MM.1S (cell line): ENCODE results near the gene NIP7.

Source experiments
- DNase-seq: peaks from one replicate; pipeline ENCODE4 v3.0.0-alpha.2; 2015
- H2AFZ ChIP-seq: fragments of 300-600 bp; sonication (generic); 2 replicates; pipeline ENCODE4 v1.6.0; 2016; ENCODE audit warnings: antibody characterized with exemption, low read length
- H3F3A ChIP-seq: fragments of 300-600 bp; sonication (generic); 2 replicates; pipeline ENCODE4 v1.6.1; 2016; ENCODE audit warnings: mild to moderate bottlenecking, antibody characterized with exemption, low read length, moderate library complexity, mixed read lengths; ENCODE audit not compliant: insufficient read depth
- H3K27ac ChIP-seq: fragments of 300-600 bp; sonication (generic); 2 replicates; pipeline ENCODE4 v1.5.1; 2016; ENCODE audit warnings: mild to moderate bottlenecking, low read length
- H3K27me3 ChIP-seq: fragments of 300-600 bp; sonication (generic); replicated peaks from 2 replicates; pipeline ENCODE4 v1.6.0; 2016; ENCODE audit warnings: low read length; ENCODE audit not compliant: insufficient read depth
- H3K36me3 ChIP-seq: fragments of 300-600 bp; sonication (generic); replicated peaks from 2 replicates; pipeline ENCODE4 v1.6.1; 2016; ENCODE audit warnings: mild to moderate bottlenecking, low read length, mixed read lengths; ENCODE audit not compliant: insufficient read depth
- H3K4me1 ChIP-seq: fragments of 300-600 bp; sonication (generic); 2 replicates; pipeline ENCODE4 v1.6.1; 2016; ENCODE audit warnings: low read length, mixed read lengths
- H3K4me2 ChIP-seq: fragments of 300-600 bp; sonication (generic); 2 replicates; pipeline ENCODE4 v1.6.0; 2016; ENCODE audit warnings: low read depth, low read length
- H3K4me3 ChIP-seq: fragments of 300-600 bp; sonication (generic); 2 replicates; pipeline ENCODE4 v1.5.1; 2016; ENCODE audit warnings: low read length, mixed read lengths
- H3K79me2 ChIP-seq: fragments of 300-600 bp; sonication (generic); 2 replicates; pipeline ENCODE4 v1.6.1; 2016; ENCODE audit warnings: mixed run types, low read length, mixed read lengths
- H3K9ac ChIP-seq: fragments of 300-600 bp; sonication (generic); 2 replicates; pipeline ENCODE4 v1.6.1; 2016; ENCODE audit warnings: low read length, mixed read lengths
- H3K9me2 ChIP-seq: fragments of 300-600 bp; sonication (generic); replicated peaks from 2 replicates; pipeline ENCODE4 v1.6.1; 2016; ENCODE audit warnings: mild to moderate bottlenecking, low read length, mixed read lengths; ENCODE audit not compliant: insufficient read depth
- H3K9me3 ChIP-seq: fragments of 300-600 bp; sonication (generic); replicated peaks from 2 replicates; pipeline ENCODE4 v1.6.1; 2016; ENCODE audit warnings: mild to moderate bottlenecking, low read length, mixed read lengths; ENCODE audit not compliant: insufficient read depth
- H4K20me1 ChIP-seq: fragments of 300-600 bp; sonication (generic); 2 replicates; pipeline ENCODE4 v1.6.1; 2016; ENCODE audit warnings: mild to moderate bottlenecking, low read length, moderate library complexity, mixed read lengths; ENCODE audit not compliant: insufficient read depth
- EZH2 ChIP-seq: fragments of 300-600 bp; sonication (generic); optimal IDR thresholded peaks from 2 replicates; pipeline ENCODE3; 2017; ENCODE audit warnings: low read depth, mild to moderate bottlenecking, antibody characterized with exemption, low read length, mixed read lengths
- EZH2phosphoT487 ChIP-seq: fragments of 300-600 bp; sonication (generic); IDR thresholded peaks from 2 replicates; pipeline ENCODE4 v1.6.1; 2018; ENCODE audit warnings: antibody characterized with exemption, low read length
- TF ChIP-seq, protein P1 (sequence below): fragments of 300-600 bp; sonication (generic); IDR thresholded peaks from 2 replicates; pipeline ENCODE4 v1.5.1; 2016; ENCODE audit warnings: antibody characterized with exemption, low read length, mixed read lengths

NIP7 gene

DNA sequence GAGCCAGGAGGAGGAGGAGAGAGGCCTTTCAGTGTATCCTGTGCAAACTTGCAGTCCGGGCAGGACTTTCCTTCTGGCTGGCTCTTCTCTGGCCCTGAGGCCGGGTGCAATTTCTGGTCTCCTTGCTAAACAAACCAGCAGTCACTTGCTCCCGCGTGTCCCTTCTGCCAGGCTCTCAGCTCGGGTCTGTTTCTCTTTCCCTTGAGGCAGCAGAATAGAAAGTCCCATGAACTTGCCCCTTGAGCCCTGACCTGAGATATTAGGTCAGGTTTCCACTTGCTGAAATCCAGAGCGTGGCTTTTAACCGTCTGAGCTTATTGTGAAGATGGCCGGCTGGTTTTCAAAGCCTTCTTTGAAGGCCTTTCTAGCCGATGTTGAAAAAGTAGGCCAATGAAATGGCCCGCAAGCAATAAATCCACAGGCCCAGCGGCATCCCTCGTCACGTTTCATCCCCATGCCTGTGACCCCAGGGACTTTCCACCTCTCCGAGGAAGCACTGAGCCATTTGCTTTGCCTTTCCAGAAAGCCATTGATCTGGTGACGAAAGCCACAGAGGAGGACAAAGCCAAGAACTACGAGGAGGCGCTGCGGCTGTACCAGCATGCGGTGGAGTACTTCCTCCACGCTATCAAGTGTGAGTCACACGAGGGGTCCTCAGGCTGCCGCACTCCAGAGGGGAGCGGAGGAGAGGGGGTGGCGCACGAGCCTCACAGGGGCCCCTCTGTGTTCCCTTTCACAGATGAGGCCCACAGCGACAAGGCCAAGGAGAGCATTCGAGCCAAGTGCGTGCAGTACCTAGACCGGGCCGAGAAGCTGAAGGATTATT, 23.9 kb upstream of the NIP7 start:
- no peak overlapping the region for H3K9ac ChIP-seq
- H3K4me3 ChIP-seq, result no peak overlapping the region
- H3F3A ChIP-seq, result peaks cover 8% of the 10 kb centered on the region; the same call in 1 of the 2 replicates
- no peaks in the 10 kb centered on the region for H3K9me3 ChIP-seq
- TF ChIP-seq EZH2phosphoT487 (no peak), EZH2 (no peak)
- TF ChIP-seq, protein P1, sequence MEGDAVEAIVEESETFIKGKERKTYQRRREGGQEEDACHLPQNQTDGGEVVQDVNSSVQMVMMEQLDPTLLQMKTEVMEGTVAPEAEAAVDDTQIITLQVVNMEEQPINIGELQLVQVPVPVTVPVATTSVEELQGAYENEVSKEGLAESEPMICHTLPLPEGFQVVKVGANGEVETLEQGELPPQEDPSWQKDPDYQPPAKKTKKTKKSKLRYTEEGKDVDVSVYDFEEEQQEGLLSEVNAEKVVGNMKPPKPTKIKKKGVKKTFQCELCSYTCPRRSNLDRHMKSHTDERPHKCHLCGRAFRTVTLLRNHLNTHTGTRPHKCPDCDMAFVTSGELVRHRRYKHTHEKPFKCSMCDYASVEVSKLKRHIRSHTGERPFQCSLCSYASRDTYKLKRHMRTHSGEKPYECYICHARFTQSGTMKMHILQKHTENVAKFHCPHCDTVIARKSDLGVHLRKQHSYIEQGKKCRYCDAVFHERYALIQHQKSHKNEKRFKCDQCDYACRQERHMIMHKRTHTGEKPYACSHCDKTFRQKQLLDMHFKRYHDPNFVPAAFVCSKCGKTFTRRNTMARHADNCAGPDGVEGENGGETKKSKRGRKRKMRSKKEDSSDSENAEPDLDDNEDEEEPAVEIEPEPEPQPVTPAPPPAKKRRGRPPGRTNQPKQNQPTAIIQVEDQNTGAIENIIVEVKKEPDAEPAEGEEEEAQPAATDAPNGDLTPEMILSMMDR, result no peak
- no peak for DNase-seq
- H3K27me3 ChIP-seq, result no peaks in the 10 kb centered on the region
- no peak overlapping the region for H2AFZ ChIP-seq
- H3K79me2 ChIP-seq, result peaks cover 64% of the 10 kb centered on the region
- no peak overlapping the region for H3K4me2 ChIP-seq
- 0 out of 2 replicates have a peak, but pooled peaks cover 2% of the 10 kb centered on the region for H4K20me1 ChIP-seq
- peaks cover 21% of the 10 kb centered on the region for H3K36me3 ChIP-seq
- H3K27ac ChIP-seq, result no peak overlapping the region
- no peaks in the 10 kb centered on the region for H3K9me2 ChIP-seq
- no peaks in the 10 kb centered on the region for H3K4me1 ChIP-seq

DNA sequence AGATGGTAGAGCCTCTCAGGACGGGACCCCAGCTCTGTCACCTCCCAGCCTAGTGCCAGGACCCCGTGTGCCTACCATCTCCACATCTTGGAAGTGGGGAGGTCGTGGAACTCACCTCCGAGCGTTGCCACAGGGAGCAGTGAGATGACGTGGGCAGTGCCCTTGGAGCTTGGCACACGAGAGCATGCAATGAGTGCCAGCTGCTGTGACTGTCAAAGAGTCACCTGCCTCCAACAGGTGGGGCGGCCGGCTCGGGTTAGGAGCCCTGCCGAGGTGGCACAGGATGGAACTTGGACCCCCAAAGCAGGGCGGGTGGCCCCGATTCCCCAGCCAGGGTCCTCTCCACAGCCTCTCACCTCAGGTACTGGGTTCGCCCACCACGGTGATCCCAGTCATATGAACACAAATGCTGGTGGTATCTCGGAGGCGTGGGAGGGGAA, 23.0 kb upstream of the NIP7 start:
- Histone ChIP-seq H3K9me3 (no peaks in the 10 kb centered on the region), H3F3A (peaks cover 7% of the 10 kb centered on the region; the same call in 1 of the 2 replicates), H4K20me1 (peaks cover 2% of the 10 kb centered on the region; the same call in 1 of the 2 replicates), H3K4me1 (no peaks in the 10 kb centered on the region), H3K27ac (no peak overlapping the region), H3K9me2 (no peaks in the 10 kb centered on the region), H3K27me3 (no peaks in the 10 kb centered on the region), H3K9ac (no peak overlapping the region), H3K4me2 (no peak overlapping the region), H3K4me3 (no peak overlapping the region), H3K36me3 (peaks cover 25% of the 10 kb centered on the region), H3K79me2 (peaks cover 71% of the 10 kb centered on the region), H2AFZ (no peak overlapping the region)
- no peak for DNase-seq
- TF ChIP-seq, protein P1, result no peak
- TF ChIP-seq EZH2 (no peak), EZH2phosphoT487 (no peak)

DNA sequence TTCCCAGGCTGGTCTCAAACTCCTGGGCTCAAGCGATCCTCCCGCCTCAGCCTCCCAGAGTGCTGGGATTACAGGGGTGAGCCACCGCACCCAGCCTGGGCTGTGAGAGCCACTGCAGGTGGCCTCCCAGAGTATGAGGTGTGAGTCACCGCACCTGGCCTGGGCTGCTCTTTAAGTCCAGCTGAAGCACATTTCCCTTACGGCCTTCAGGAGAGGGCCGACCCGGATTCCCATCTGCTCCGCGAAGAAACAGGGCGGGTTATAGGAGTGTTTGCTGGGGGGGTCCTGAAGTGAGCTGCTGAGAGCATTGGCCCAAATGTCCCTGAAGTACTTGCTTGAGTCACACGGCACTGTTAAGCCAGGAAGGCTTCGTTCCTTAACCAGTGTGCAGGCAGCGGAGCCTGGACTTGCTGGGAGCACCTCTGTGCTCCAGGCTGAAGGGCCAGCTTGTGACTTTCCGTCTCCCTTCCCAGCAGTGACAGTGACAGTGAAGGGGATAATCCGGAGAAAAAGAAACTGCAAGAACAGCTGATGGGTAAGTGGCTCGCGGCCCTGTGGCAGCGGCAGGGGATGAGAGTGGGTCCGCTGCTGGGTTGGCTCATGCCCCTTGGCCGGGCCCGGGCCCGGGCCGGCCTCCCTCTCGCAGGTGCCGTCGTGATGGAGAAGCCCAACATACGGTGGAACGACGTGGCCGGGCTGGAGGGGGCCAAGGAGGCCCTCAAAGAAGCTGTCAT, 21.2 kb upstream of the NIP7 start:
- no peak for DNase-seq

More for the DNA sequence above, 21.2 kb upstream of the NIP7 start:
- Histone ChIP-seq H3K9me3 (no peaks in the 10 kb centered on the region), H3F3A (no peaks in the 10 kb centered on the region; the same call in 1 of the 2 replicates), H3K79me2 (peaks cover 66% of the 10 kb centered on the region), H3K27ac (no peak overlapping the region), H3K4me2 (no peak overlapping the region), H3K36me3 (peaks cover 25% of the 10 kb centered on the region), H3K9ac (no peak overlapping the region), H3K27me3 (no peaks in the 10 kb centered on the region), H3K9me2 (no peaks in the 10 kb centered on the region), H3K4me1 (no peaks in the 10 kb centered on the region), H3K4me3 (no peak overlapping the region), H2AFZ (no peak overlapping the region), H4K20me1 (peaks cover under 1% of the 10 kb centered on the region; the same call in 1 of the 2 replicates)
- no peak for TF ChIP-seq EZH2
- TF ChIP-seq, protein P1, result no peak
- TF ChIP-seq EZH2phosphoT487, result no peak
